ENCODE results near the gene EML2. TPM values are rescaled to one million over a fixed set of nuclear protein-coding genes. Genes with fewer than 3 reads are reported as not detected.

The EML2 gene
- total RNA-seq, 8 experiments from 2014 or later: 11.7 to 49.2 (median 24.6) TPM

GRCh38 chr19:45567609-45568008, 71.6 kb downstream of the EML2 start:
- WGBS, 10 experiments: 83 to 100% (median 100%) methylated on average over 1 to 2 of the region's 2 CpGs; no CpG with 5 or more reads in 3 of the 10 experiments
- H3K27ac ChIP-seq: no peak overlapping the region
- no peak for ATAC-seq (replicated peaks in 6 of 8)
- H3K4me1 ChIP-seq (replicated peaks in 1 of 2): no peaks in the 10 kb centered on the region
- no peak overlapping the region for H3K4me3 ChIP-seq
- in situ Hi-C loops (cut with MboI; ENCODE audit: low pct_unique_long_range_greater_than_20kb in 2 of 9, low sequenced_read_pairs in 9 of 9, unreplicated experiment in 9 of 9): no loop called here

GRCh38 chr19:45564131-45564780, 74.9 kb downstream of the EML2 start:
- WGBS, 10 experiments: 50 to 100% (median 83%) methylated on average over 1 of the region's 5 CpGs; no CpG with 5 or more reads in 5 of the 10 experiments
- in situ Hi-C loops (cut with MboI; ENCODE audit: low pct_unique_long_range_greater_than_20kb in 2 of 9, low sequenced_read_pairs in 9 of 9, unreplicated experiment in 9 of 9): no loop called here
- no peak overlapping the region for H3K27ac ChIP-seq
- ATAC-seq (replicated peaks in 6 of 8): peak in 1 of 8 experiments; percentile 17
- no peak overlapping the region for H3K4me3 ChIP-seq
- no peaks in the 10 kb centered on the region for H3K4me1 ChIP-seq (replicated peaks in 1 of 2)

GRCh38 chr19:45560686-45561085, 78.5 kb downstream of the EML2 start:
- Histone ChIP-seq H3K4me3 (no peak overlapping the region), H3K27ac (no peak overlapping the region), H3K4me1 (replicated peaks in 1 of 2) (peaks cover 0 to 5% of the 10 kb centered on the region in 2 donors)
- in situ Hi-C loops (cut with MboI; ENCODE audit: low pct_unique_long_range_greater_than_20kb in 2 of 9, low sequenced_read_pairs in 9 of 9, unreplicated experiment in 9 of 9): no loop called here
- 54 to 100% (median 83%) methylated on average over 1 to 5 of the region's 11 CpGs; no CpG with 5 or more reads in 4 of the 10 experiments for WGBS, 10 experiments
- no peak for ATAC-seq (replicated peaks in 6 of 8)

GRCh38 chr19:45560038-45560437, 79.2 kb downstream of the EML2 start:
- Histone ChIP-seq H3K27ac (no peak overlapping the region), H3K4me3 (no peak overlapping the region), H3K4me1 (replicated peaks in 1 of 2) (peaks cover 0 to 5% of the 10 kb centered on the region in 2 donors)
- 50 to 100% (median 82%) methylated on average over 1 to 4 of the region's 5 CpGs; no CpG with 5 or more reads in 2 of the 10 experiments for WGBS, 10 experiments
- in situ Hi-C loops (cut with MboI; ENCODE audit: low pct_unique_long_range_greater_than_20kb in 2 of 9, low sequenced_read_pairs in 9 of 9, unreplicated experiment in 9 of 9): no loop called here
- no peak for ATAC-seq (replicated peaks in 6 of 8)

Other genes starting within 250 kb of the EML2 start
- 1 to 10 TPM in 5 of 8 experiments, under 1 TPM in 3; 0.67 to 4.2 (median 1.5) TPM for gene PPP1R13L, start 234.3 kb downstream of the EML2 start, total RNA-seq
- 10 to 100 TPM in 1 of 8 experiments, 1 to 10 TPM in 7; 2.7 to 10.7 (median 5.2) TPM for gene POLR1G, start 232.8 kb downstream of the EML2 start, total RNA-seq
- gene ERCC1, start 215.5 kb downstream of the EML2 start, total RNA-seq: 10 to 100 TPM; 38.4 to 82.0 (median 71.5) TPM
- gene FOSB, start 171.4 kb downstream of the EML2 start, total RNA-seq: 10 to 100 TPM in 1 of 8 experiments, 1 to 10 TPM in 7; 1.6 to 16.8 (median 4.0) TPM
- 10 to 100 TPM in 7 of 8 experiments, 1 to 10 TPM in 1; 3.6 to 44.6 (median 25.0) TPM for gene RTN2, start 142.3 kb downstream of the EML2 start, total RNA-seq
- 1 to 10 TPM in 5 of 8 experiments, under 1 TPM in 3; 0.64 to 4.6 (median 1.2) TPM for gene PPM1N, start 141.0 kb downstream of the EML2 start, total RNA-seq
- 10 to 100 TPM; 11.6 to 52.1 (median 23.7) TPM for gene VASP, start 131.9 kb downstream of the EML2 start, total RNA-seq
- gene OPA3, start 54.6 kb downstream of the EML2 start, total RNA-seq: 10 to 100 TPM in 1 of 8 experiments, 1 to 10 TPM in 7; 3.0 to 10.2 (median 6.4) TPM
- gene GPR4, start 37.2 kb downstream of the EML2 start, total RNA-seq: under 1 TPM in 7 of 8 experiments, not detected in 1; 0.05 to 0.85 (median 0.35) TPM
- 1 to 10 TPM in 6 of 8 experiments, under 1 TPM in 2; 0.20 to 8.7 (median 3.9) TPM for gene GIPR, start 28.8 kb upstream of the EML2 start, total RNA-seq
- 100 to 1,000 TPM; 501 to 723 (median 595) TPM for gene SNRPD2, start 52.6 kb upstream of the EML2 start, total RNA-seq
- 10 to 100 TPM in 1 of 8 experiments, 1 to 10 TPM in 7; 3.7 to 18.1 (median 6.4) TPM for gene QPCTL, start 53.3 kb upstream of the EML2 start, total RNA-seq
- 10 to 100 TPM in 3 of 8 experiments, 1 to 10 TPM in 5; 6.4 to 24.3 (median 8.9) TPM for gene FBXO46, start 91.5 kb upstream of the EML2 start, total RNA-seq
- gene MEIOSIN, start 94.0 kb upstream of the EML2 start, total RNA-seq: under 1 TPM in 2 of 8 experiments, not detected in 6; 0.09 to 0.24 TPM
- 10 to 100 TPM in 1 of 8 experiments, 1 to 10 TPM in 7; 2.5 to 12.9 (median 5.5) TPM for gene SIX5, start 129.9 kb upstream of the EML2 start, total RNA-seq
- gene DMPK, start 143.1 kb upstream of the EML2 start, total RNA-seq: 10 to 100 TPM; 18.8 to 41.5 (median 26.9) TPM
- gene DMWD, start 153.4 kb upstream of the EML2 start, total RNA-seq: 10 to 100 TPM; 16.5 to 50.5 (median 32.9) TPM
- gene RSPH6A, start 175.9 kb upstream of the EML2 start, total RNA-seq: under 1 TPM in 6 of 8 experiments, not detected in 2; 0.18 to 0.76 (median 0.21) TPM
- gene SYMPK, start 223.8 kb upstream of the EML2 start, total RNA-seq: 10 to 100 TPM; 22.2 to 87.8 (median 39.2) TPM
- under 1 TPM in 6 of 8 experiments, not detected in 2; 0.13 to 0.84 (median 0.42) TPM for gene FOXA3, start 224.9 kb upstream of the EML2 start, total RNA-seq
- gene IRF2BP1, start 246.7 kb upstream of the EML2 start, total RNA-seq: 10 to 100 TPM; 10.4 to 20.5 (median 18.7) TPM

Measured in motor neuron (in vitro differentiated cells).